Peyer's patch (tissue), 4 donors: ENCODE measurements around the gene VPS8. TPM values are rescaled to one million over a fixed set of nuclear protein-coding genes. Genes with fewer than 3 reads are reported as not detected.
A peak's percentile ranks its signal among the peaks of the same experiment; 100 is the strongest.

Experiments
- DNase-seq, 3 donors: peaks; one replicate each; pipeline ENCODE4 v3.0.0-alpha.2; 2017 to 2019
- H3K27ac ChIP-seq, 4 donors: fragments of 200-600 bp; sonication (generic); one replicate each; pipeline ENCODE4 v1.5.1; 2016 to 2019
- H3K27me3 ChIP-seq, 2 donors: fragments of 200-600 bp; sonication (generic); one replicate each; pipeline ENCODE4 v1.5.1; 2019
- H3K36me3 ChIP-seq, 3 donors: fragments of 200-600 bp; sonication (generic); one replicate each; pipeline ENCODE4 v1.5.1; 2016 to 2019
- H3K4me1 ChIP-seq, 4 donors: fragments of 200-600 bp; sonication (generic); one replicate each; pipeline ENCODE4 v1.5.1; 2016 to 2019
- H3K4me3 ChIP-seq, 4 donors: fragments of 200-600 bp; sonication (generic); 1 replicate in 3 of 4; 2 replicates in 1 of 4; pipeline ENCODE4 v1.5.1; 2016 to 2019; ENCODE audit warnings: mild to moderate bottlenecking in 1 of 4
- H3K9me3 ChIP-seq, 4 donors: fragments of 200-600 bp; sonication (generic); one replicate each; pipeline ENCODE4 v1.5.1; 2016 to 2019; ENCODE audit warnings: mild to moderate bottlenecking in 1 of 4
- POLR2A ChIP-seq, 2 donors: fragments of 450-650 bp; IDR thresholded peaks; one replicate each; pipeline ENCODE4 v1.5.1; 2017; ENCODE audit warnings: antibody characterized with exemption in 2 of 2, mild to moderate bottlenecking in 2 of 2, moderate library complexity in 2 of 2
- total RNA-seq, 4 donors: library from RNA; depleted of rRNA; stranded (reverse); fragments of >200 nt; gene quantifications; one replicate each; pipeline ENCODE4 v1.1.0, GENCODE V29; 2016
- TF ChIP-seq, protein P1 (sequence below), 6 experiments: fragments of 450-650 bp in 4 of 6; fragments of 200-600 bp in 2 of 6; sonication (generic) in 1 of 6; IDR thresholded peaks; one replicate each; pipeline ENCODE4 v1.5.1; 2017 to 2019; ENCODE audit warnings: antibody characterized with exemption in 6 of 6, mild to moderate bottlenecking in 3 of 6, moderate library complexity in 1 of 6

Gene VPS8
- total RNA-seq, 4 donors from 2014 or later = 49.7 to 109 (median 74.3) TPM

DNA sequence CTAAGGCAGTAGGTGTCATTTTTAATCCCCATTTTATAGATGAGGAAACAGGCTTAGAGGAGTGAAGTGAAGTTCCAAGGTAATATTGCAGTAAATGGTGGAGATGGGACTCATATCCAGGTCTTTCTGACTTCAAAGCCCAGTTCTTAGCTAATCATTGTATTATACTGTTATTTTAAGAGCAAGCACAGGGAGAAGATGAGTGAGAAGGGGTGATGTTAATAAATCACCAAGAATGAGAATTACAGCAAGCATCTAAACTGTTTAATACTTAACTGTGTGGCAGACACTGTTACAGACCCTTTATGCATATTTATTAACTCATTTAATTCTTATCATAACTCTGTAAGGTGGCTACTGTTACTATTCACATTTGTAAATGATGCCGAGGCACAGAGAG, 61.2 kb downstream of the VPS8 start:
- H3K4me1 ChIP-seq = no peaks in the 10 kb centered on the region

DNA sequence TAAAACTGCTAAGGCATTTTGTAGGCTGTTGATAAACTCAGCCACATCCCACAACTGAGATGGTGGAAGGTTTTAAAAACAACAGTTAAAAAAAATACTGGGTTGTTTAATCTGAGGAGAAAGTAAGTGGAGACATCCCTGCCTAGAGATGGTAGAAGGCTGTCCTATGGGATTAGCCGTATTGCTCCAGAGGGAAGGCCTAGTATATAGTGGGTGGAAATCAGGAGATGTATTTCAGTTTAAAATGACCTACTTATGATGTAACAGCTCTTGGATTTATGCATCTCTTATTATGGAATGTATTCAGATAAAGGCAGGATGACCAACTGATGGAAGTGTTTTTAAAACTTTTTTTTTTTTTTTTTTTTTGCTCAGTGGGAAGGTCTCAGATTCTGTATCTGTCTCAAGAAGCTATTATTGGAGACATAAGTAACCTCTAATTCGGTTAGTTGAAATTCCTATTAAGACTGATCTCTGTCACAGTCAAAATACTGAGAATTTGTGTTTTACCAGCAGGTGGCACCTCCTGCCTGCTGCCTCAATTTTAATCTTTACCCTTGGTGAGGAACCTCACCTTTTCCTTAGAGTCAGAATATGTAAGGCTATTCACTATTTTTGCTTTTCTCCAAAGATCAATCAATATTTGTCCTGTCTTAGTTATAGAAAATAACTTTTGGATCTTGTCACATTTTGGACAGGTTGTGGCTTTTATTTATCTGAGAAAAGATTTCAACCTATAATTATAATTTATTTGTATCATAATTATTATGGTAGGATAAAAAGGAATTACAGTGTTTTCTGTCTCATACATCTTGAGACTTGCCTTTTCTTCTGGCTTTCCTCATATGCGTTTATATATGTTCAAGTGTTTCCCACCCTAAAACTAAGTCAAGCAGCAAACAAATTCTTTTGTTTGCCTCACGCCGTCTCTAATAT, 63.0 kb downstream of the VPS8 start:
- H3K4me3 ChIP-seq = no peak overlapping the region
- no peak overlapping the region for H3K27ac ChIP-seq
- no peaks in the 10 kb centered on the region for H3K4me1 ChIP-seq
- no peaks in the 10 kb centered on the region for H3K9me3 ChIP-seq
- peak in 1 of 3 donors; percentile 50 for DNase-seq
- H3K36me3 ChIP-seq = peaks cover 0 to 21% (median 0%) of the 10 kb centered on the region in 3 donors
- no peaks in the 10 kb centered on the region for H3K27me3 ChIP-seq
- TF ChIP-seq, protein P1, sequence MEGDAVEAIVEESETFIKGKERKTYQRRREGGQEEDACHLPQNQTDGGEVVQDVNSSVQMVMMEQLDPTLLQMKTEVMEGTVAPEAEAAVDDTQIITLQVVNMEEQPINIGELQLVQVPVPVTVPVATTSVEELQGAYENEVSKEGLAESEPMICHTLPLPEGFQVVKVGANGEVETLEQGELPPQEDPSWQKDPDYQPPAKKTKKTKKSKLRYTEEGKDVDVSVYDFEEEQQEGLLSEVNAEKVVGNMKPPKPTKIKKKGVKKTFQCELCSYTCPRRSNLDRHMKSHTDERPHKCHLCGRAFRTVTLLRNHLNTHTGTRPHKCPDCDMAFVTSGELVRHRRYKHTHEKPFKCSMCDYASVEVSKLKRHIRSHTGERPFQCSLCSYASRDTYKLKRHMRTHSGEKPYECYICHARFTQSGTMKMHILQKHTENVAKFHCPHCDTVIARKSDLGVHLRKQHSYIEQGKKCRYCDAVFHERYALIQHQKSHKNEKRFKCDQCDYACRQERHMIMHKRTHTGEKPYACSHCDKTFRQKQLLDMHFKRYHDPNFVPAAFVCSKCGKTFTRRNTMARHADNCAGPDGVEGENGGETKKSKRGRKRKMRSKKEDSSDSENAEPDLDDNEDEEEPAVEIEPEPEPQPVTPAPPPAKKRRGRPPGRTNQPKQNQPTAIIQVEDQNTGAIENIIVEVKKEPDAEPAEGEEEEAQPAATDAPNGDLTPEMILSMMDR (IDR thresholded peaks at IDR 0.05) = peak in 5 of 6 experiments; percentile 9 to 85 (median 82)
- TF ChIP-seq POLR2A (IDR thresholded peaks at IDR 0.05) = no peak

More for the DNA sequence above, 61.2 kb downstream of the VPS8 start:
- no peaks in the 10 kb centered on the region for H3K27me3 ChIP-seq
- H3K27ac ChIP-seq = no peak overlapping the region
- H3K4me3 ChIP-seq = no peak overlapping the region
- H3K9me3 ChIP-seq = no peaks in the 10 kb centered on the region
- TF ChIP-seq POLR2A (IDR thresholded peaks at IDR 0.05) = no peak
- TF ChIP-seq, protein P1 (IDR thresholded peaks at IDR 0.05) = no peak
- DNase-seq = no peak
- H3K36me3 ChIP-seq = peaks cover 0 to 37% (median 0%) of the 10 kb centered on the region in 3 donors

DNA sequence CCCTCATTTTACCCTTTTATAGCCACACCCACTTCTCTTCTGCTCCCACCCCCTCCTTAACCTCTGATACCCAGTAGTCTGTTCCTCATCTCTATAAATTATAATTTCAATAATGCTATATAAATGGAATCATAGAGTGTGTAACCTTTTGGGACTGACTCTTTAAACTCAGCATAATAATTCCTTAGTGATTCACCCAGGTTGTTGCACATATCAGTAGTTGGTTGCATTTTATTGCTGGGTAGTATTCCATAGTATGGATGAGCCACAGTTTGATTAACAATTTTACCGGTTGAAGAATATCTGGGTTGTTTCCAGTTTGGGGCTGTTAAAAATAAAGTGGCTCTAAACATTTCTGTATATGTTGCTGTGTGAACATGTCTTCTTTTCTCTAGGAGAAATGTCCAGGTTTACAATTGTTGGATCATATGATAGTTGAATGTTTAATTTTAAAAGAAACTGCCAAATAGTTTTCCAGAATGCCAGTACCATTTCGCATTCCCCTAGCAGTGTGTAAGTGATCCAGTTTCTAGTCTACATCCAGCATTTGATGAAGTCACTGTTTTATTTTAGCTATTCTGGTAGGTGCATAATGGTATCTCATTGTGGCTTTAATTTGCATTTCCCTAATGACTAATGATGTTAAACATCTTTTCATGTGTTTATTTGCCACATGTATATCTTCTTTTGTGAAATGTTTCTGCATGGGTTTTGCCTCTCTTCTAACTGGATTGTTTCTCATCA, 68.5 kb downstream of the VPS8 start:
- Histone ChIP-seq H3K27me3 (no peaks in the 10 kb centered on the region), H3K9me3 (no peaks in the 10 kb centered on the region)

DNA sequence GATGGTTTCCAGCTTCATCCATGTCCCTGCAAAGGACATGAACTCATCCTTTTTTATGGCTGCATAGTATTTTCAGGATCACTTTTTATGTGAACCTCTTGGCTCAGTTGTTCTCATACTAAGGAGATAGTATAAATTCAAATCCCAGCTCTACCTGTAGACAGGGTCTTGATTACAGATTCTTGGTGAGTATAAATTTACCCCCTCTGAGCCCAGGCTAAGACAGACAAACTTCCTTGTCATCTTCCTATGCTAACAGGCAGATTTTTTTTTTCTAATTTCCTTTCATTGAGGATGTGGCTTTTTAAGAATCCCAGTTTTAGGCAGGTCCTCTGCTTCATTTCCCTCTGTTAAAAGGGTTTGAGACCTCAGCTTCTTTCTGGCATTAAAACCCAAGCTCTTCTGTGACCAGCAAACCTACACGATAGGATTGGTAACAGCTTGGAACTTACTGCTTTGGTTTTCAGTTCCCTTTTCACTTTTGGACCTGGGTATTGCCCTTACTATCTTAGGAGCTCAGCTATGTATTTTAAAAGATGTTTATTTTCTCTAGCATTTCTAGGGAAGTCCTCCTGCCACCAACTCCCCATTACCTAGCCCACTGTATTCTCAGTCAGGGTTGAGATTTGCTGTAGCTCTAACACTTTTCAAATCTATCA, 72.5 kb downstream of the VPS8 start:
- Histone ChIP-seq H3K36me3 (no peaks in the 10 kb centered on the region), H3K4me1 (no peaks in the 10 kb centered on the region), H3K27me3 (no peaks in the 10 kb centered on the region), H3K9me3 (no peaks in the 10 kb centered on the region), H3K27ac (no peak overlapping the region), H3K4me3 (no peak overlapping the region)
- TF ChIP-seq, protein P1 (IDR thresholded peaks at IDR 0.05) = no peak
- no peak for TF ChIP-seq POLR2A (IDR thresholded peaks at IDR 0.05)
- DNase-seq = no peak

More for the DNA sequence above, 68.5 kb downstream of the VPS8 start:
- H3K27ac ChIP-seq = no peak overlapping the region
- no peak overlapping the region for H3K4me3 ChIP-seq
- peaks cover 0 to 14% (median 0%) of the 10 kb centered on the region in 3 donors for H3K36me3 ChIP-seq
- H3K4me1 ChIP-seq = no peaks in the 10 kb centered on the region
- no peak for TF ChIP-seq POLR2A (IDR thresholded peaks at IDR 0.05)
- TF ChIP-seq, protein P1 (IDR thresholded peaks at IDR 0.05) = no peak
- no peak for DNase-seq

DNA sequence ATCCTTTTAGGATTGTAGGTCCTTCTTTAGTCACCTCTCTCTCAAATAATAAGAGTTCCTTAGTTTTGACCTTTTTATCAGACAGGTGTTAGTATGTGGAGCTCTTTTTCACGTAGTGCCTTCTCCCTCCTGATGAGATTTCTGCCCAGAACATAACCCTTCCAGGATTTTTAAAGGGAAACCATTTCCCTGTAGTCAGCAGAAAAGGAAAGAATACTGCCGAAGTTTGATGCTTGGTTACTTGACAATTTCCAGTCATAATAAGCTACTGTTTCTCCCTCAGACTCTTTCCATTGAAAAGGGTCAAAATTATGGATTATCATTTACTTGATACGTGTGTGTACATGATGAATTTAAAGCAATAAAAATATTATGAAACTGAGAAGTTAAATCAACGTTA, 73.1 kb downstream of the VPS8 start:
- Histone ChIP-seq H3K27me3 (no peaks in the 10 kb centered on the region), H3K4me3 (no peak overlapping the region), H3K36me3 (no peaks in the 10 kb centered on the region), H3K4me1 (no peaks in the 10 kb centered on the region), H3K9me3 (no peaks in the 10 kb centered on the region), H3K27ac (no peak overlapping the region)
- TF ChIP-seq, protein P1 (IDR thresholded peaks at IDR 0.05) = no peak
- no peak for TF ChIP-seq POLR2A (IDR thresholded peaks at IDR 0.05)
- no peak for DNase-seq
